GM12878 (cell line): ENCODE data around the gene DNAAF1. TPM values are rescaled to one million over a fixed set of nuclear protein-coding genes. Genes with fewer than 3 reads are reported as not detected.

Experiments
- ATAC-seq: fragments of 200-7000 bp; cut with Tn5 transposase; 3 replicates; pipeline ENCODE4 v1.9.1; 2020; ENCODE audit warnings: mild to moderate bottlenecking, moderate library complexity
- BruUV-seq: library from RNA; stranded (reverse); fragments of 400-500 nt; replicated peaks from 2 replicates; lab custom pipeline; 2021; lab: Mats Ljungman, UMichigan
- CTCF ChIA-PET: fragments of 300-600 bp; sonication (Branson Sonifier 250); formaldehyde crosslinking; extraction: SDS; loops from one replicate; lab custom pipeline; 2021; ENCODE audit warnings: inconsistent platforms; lab: Yijun Ruan, JAX
- POLR2A ChIA-PET: fragments of 350-600 bp; formaldehyde crosslinking; extraction: SDS; loops from one replicate; lab custom pipeline; 2021; ENCODE audit warnings: inconsistent platforms; lab: Charles Lee
- RAD21 ChIA-PET: fragments of 300-600 bp; sonication (Branson Sonifier 250); formaldehyde crosslinking; loops from one replicate; lab custom pipeline; 2023; ENCODE audit warnings: antibody characterized with exemption; ENCODE audit not compliant: unreplicated experiment; lab: Charles Lee
- SMC1A ChIA-PET: fragments of 300-600 bp; sonication (Branson Sonifier 250); formaldehyde crosslinking; loops from one replicate; lab custom pipeline; 2023; ENCODE audit not compliant: unreplicated experiment, uncharacterized antibody; lab: Charles Lee
- DNase-seq: peaks from one replicate; pipeline ENCODE4 v3.0.0-alpha.2; 2011; ENCODE audit warnings: low read depth, low spot score
- FAIRE-seq: peaks from 3 replicates; lab custom pipeline; 2011; peaks lifted over from hg19 to GRCh38; lab: Jason Lieb, UNC
- H2AFZ ChIP-seq: 2 replicates; pipeline ENCODE4 v1.6.0; 2011; ENCODE audit warnings: low read depth, low read length, control low read depth; ENCODE audit not compliant: control insufficient read depth
- H3K27ac ChIP-seq: 2 replicates; pipeline ENCODE4 v1.5.1; 2011; ENCODE audit warnings: control low read depth; ENCODE audit not compliant: control insufficient read depth, insufficient read depth
- H3K27me3 ChIP-seq, 2 experiments: replicated peaks in 1 of 2; 2 replicates each; pipeline versions ENCODE4 v1.6.0 to v1.6.1; 2011; ENCODE audit warnings: low read length in 1 of 2; ENCODE audit not compliant: control insufficient read depth in 2 of 2, insufficient read depth in 2 of 2
- H3K36me3 ChIP-seq, 2 experiments: 2 replicates each; pipeline ENCODE4 v1.5.1; 2011; ENCODE audit warnings: low read length in 1 of 2; ENCODE audit not compliant: control insufficient read depth in 2 of 2, insufficient read depth in 2 of 2
- H3K4me1 ChIP-seq: 2 replicates; pipeline ENCODE4 v1.6.1; 2011; ENCODE audit warnings: mild to moderate bottlenecking, low read length, moderate library complexity, mixed read lengths; ENCODE audit not compliant: control insufficient read depth, insufficient read depth
- H3K4me2 ChIP-seq: 2 replicates; pipeline ENCODE4 v1.6.0; 2011; ENCODE audit warnings: control low read depth; ENCODE audit not compliant: control insufficient read depth, insufficient read depth
- H3K4me3 ChIP-seq: fragments of 200-600 bp; sonication (generic); 2 replicates; pipeline ENCODE4 v1.5.1; 2016
- H3K79me2 ChIP-seq: 2 replicates; pipeline ENCODE4 v1.6.0; 2011; ENCODE audit warnings: low read length; ENCODE audit not compliant: control insufficient read depth, insufficient read depth
- H3K9ac ChIP-seq: 2 replicates; pipeline ENCODE4 v1.8.0; 2011; ENCODE audit warnings: low read length, control low read depth, mixed read lengths; ENCODE audit not compliant: control insufficient read depth, insufficient read depth
- H3K9me3 ChIP-seq: replicated peaks from 3 replicates; pipeline ENCODE4 v1.5.1; 2011; ENCODE audit warnings: mild to moderate bottlenecking, low read length; ENCODE audit not compliant: control insufficient read depth, insufficient read depth
- H4K20me1 ChIP-seq: 2 replicates; pipeline ENCODE4 v1.6.0; 2011; ENCODE audit not compliant: control insufficient read depth, insufficient read depth
- BHLHE40 ChIP-seq, 2 experiments: fragments of 450-650 bp in 1 of 2; IDR thresholded peaks; 2 replicates each; pipeline ENCODE4 v1.6.1; 2011 to 2017; ENCODE audit warnings: low read depth in 2 of 2, borderline replicate concordance in 1 of 2, improper control_type of control experiment in 1 of 2, low read length in 1 of 2, mild to moderate bottlenecking in 1 of 2
- JUNB ChIP-seq: IDR thresholded peaks from 2 replicates; pipeline ENCODE4 v1.6.1; 2016; ENCODE audit warnings: antibody characterized with exemption, mild to moderate bottlenecking
- RELB ChIP-seq: fragments of 450-650 bp; IDR thresholded peaks from 2 replicates; pipeline ENCODE4 v1.6.1; 2017; ENCODE audit warnings: low read depth, mild to moderate bottlenecking, moderate library complexity
- RUNX3 ChIP-seq: IDR thresholded peaks from 2 replicates; pipeline ENCODE4 v1.6.1; 2012; ENCODE audit warnings: low read length, inconsistent platforms
- SMC3 ChIP-seq: IDR thresholded peaks from 2 replicates; pipeline ENCODE4 v1.6.1; 2011; ENCODE audit warnings: low read length, improper control_type of control experiment, borderline replicate concordance
- SUPT20H ChIP-seq: IDR thresholded peaks from 2 replicates; pipeline ENCODE4 v1.6.1; 2011; ENCODE audit warnings: low read depth, mild to moderate bottlenecking, low read length, moderate library complexity, borderline replicate concordance; ENCODE audit not compliant: control insufficient read depth
- TCF3 ChIP-seq: IDR thresholded peaks from 2 replicates; pipeline ENCODE4 v1.6.1; 2012; ENCODE audit warnings: low read depth, mild to moderate bottlenecking, low read length, borderline replicate concordance; ENCODE audit not compliant: insufficient read depth
- ZNF274 ChIP-seq: IDR thresholded peaks from one replicate; pipeline ENCODE4 v1.8.0; 2011; ENCODE audit not compliant: insufficient read length, insufficient read depth
- WGBS: methylation state at CpG from one replicate; pipeline ENCODE4 v1.1.6; 2016; ENCODE audit warnings: low lambda C conversion rate; ENCODE audit not compliant: insufficient replicate concordance, insufficient coverage; ENCODE audit errors: missing lambda C conversion rate; 5-methylcytosine and 5-hydroxymethylcytosine counted together
- in situ Hi-C: fragments of 300-500 bp; cut with MboI; formaldehyde crosslinking; loops from 9 replicates; pipeline ENCODE4 v1.14.3; 2018; ENCODE audit warnings: mixed read lengths
- intact Hi-C: fragments of 100-400 bp; cut with micrococcal nuclease; formaldehyde crosslinking; loops from one replicate; pipeline ENCODE4 v1.14.2; 2022; ENCODE audit not compliant: unreplicated experiment
- polyA plus RNA-seq, 11 experiments: library from polyadenylated mRNA; depleted of rRNA in 4 of 11; unstranded in 6 of 11; stranded (reverse) in 5 of 11; fragments of >200 nt; fragmentation: Nextera tagmentation in 4 of 11; fragmentation: Illumina TruSeq in 1 of 11; extraction: Ambion mirVana in 4 of 11; extraction: Trizol in 1 of 11; gene quantifications; 1 replicate in 1 of 11; 2 replicates in 10 of 11; pipeline versions ENCODE4 v1.2.1 to v1.2.3, GENCODE V29; 2011 to 2016; ENCODE audit warnings: inconsistent platforms in 2 of 11, missing spikeins in 2 of 11, low read depth in 1 of 11
- total RNA-seq, 4 experiments: library from RNA; depleted of rRNA in 3 of 4; stranded (reverse); fragments of >200 nt in 3 of 4; fragmentation: Illumina TruSeq in 1 of 4; extraction: Trizol in 1 of 4; gene quantifications; 2 replicates each; pipeline versions ENCODE4 v1.2.1 to v1.2.3, GENCODE V29; 2013 to 2021
- TF ChIP-seq, protein P1 (sequence below): fragments of 450-650 bp; IDR thresholded peaks from 2 replicates; pipeline ENCODE4 v1.6.1; 2018; ENCODE audit warnings: mild to moderate bottlenecking, low read depth, moderate library complexity; ENCODE audit not compliant: partially characterized antibody
- TF ChIP-seq, protein P2 (sequence below), 3 experiments: IDR thresholded peaks in 2 of 3; conservative IDR thresholded peaks in 1 of 3; 2 replicates each; pipeline ENCODE4 v1.5.1; 2011; ENCODE audit warnings: low read depth in 3 of 3, low read length in 3 of 3, mild to moderate bottlenecking in 3 of 3, control low read depth in 2 of 3, moderate library complexity in 2 of 3, inconsistent platforms in 1 of 3, mixed read lengths in 1 of 3; ENCODE audit not compliant: control insufficient read depth in 2 of 3, insufficient read depth in 1 of 3; ENCODE audit errors: extremely low read depth in 1 of 3

DNAAF1 gene
- total and polyA plus RNA-seq, 10 of the 15 experiments (the other 5 are each of a cell fraction or from before 2014, with no cell fraction given), result 0.02 to 0.76 (median 0.08) TPM; not detected in 6

DNA sequence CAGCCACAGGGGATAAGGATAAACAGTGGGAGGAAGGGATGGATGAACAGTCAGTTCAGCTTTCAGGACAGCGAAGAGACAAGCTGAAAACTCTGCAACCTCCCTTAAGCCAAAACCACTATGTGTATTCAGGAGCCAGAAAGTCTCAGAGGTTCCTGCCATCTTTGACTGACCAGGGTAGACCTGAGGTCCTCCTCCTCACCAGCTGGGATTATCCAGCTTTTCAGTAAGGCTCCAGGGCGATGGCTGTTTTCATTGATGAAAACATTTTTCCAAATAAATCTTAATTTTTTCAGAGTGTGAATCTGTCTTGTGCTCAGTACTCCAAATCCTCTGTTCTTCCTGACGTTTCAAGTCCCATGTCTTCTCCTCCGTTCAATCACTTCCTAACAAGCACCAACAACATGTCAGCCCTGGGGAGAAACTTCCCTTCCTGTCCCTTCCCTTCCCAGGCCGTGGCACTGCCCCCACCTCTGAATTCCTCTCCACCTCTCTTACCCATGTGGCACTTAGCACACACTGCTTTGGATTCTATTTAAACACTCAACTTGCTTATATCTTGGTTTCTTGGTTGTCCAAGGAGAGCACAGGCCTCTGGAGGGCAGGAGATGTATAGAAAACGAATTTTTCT, 5.4 kb upstream of the DNAAF1 start (continued):
- TF ChIP-seq, protein P1, sequence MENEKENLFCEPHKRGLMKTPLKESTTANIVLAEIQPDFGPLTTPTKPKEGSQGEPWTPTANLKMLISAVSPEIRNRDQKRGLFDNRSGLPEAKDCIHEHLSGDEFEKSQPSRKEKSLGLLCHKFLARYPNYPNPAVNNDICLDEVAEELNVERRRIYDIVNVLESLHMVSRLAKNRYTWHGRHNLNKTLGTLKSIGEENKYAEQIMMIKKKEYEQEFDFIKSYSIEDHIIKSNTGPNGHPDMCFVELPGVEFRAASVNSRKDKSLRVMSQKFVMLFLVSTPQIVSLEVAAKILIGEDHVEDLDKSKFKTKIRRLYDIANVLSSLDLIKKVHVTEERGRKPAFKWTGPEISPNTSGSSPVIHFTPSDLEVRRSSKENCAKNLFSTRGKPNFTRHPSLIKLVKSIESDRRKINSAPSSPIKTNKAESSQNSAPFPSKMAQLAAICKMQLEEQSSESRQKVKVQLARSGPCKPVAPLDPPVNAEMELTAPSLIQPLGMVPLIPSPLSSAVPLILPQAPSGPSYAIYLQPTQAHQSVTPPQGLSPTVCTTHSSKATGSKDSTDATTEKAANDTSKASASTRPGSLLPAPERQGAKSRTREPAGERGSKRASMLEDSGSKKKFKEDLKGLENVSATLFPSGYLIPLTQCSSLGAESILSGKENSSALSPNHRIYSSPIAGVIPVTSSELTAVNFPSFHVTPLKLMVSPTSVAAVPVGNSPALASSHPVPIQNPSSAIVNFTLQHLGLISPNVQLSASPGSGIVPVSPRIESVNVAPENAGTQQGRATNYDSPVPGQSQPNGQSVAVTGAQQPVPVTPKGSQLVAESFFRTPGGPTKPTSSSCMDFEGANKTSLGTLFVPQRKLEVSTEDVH, result no peak
- TF ChIP-seq JUNB (no peak), ZNF274 (no peak), SUPT20H (no peak), RELB (no peak)

- ATAC-seq (peak; percentile 29), FAIRE-seq (no peak), DNase-seq (no peak)
- Histone ChIP-seq H3K9ac (no peak overlapping the region), H3K4me1 (peaks cover 11% of the 10 kb centered on the region), H2AFZ (no peak overlapping the region), H3K9me3 (no peaks in the 10 kb centered on the region), H3K79me2 (peaks cover 1% of the 10 kb centered on the region), H3K4me3 (no peak overlapping the region), H3K27me3 (no peaks in the 10 kb centered on the region), H3K4me2 (no peak overlapping the region), H3K27ac (no peak overlapping the region), H4K20me1 (no peaks in the 10 kb centered on the region), H3K36me3 (no peaks in the 10 kb centered on the region)
- BruUV-seq, result TSS peak; percentile 43
- ChIA-PET CTCF (interaction anchor here (1.5 to 1.7 kb wide), 2 partner anchors 46 to 56 kb away, joined by 5 to 7 read pairs; partner anchors contain the start of gene TAF1C), POLR2A (no interaction called here), RAD21 (interaction anchor here (0.9 to 1.5 kb wide), 2 partner anchors 46 to 53 kb away, joined by 3 read pairs; partner anchors contain the start of gene TAF1C), SMC1A (interaction anchor here (1.1 to 1.6 kb wide), 3 partner anchors 8 to 46 kb away, joined by 3 read pairs; partner anchors contain the start of gene TAF1C)
- in situ Hi-C loops, result loop anchor here (5.0 kb wide), 1 partner anchor 54 kb away; no protein-coding TSS in a partner anchor
- TF ChIP-seq BHLHE40 (IDR thresholded peaks at IDR 0.05; ENCODE audit: borderline replicate concordance in 1 of 2, low read depth in 2 of 2, low read length in 1 of 2) (peak; percentile 39 to 76; a peak in 2 of 4 replicates), SMC3 (peak; percentile 9; the same call in 1 of the 2 replicates), RUNX3 (no peak), TCF3 (no peak)
- TF ChIP-seq, protein P2, sequence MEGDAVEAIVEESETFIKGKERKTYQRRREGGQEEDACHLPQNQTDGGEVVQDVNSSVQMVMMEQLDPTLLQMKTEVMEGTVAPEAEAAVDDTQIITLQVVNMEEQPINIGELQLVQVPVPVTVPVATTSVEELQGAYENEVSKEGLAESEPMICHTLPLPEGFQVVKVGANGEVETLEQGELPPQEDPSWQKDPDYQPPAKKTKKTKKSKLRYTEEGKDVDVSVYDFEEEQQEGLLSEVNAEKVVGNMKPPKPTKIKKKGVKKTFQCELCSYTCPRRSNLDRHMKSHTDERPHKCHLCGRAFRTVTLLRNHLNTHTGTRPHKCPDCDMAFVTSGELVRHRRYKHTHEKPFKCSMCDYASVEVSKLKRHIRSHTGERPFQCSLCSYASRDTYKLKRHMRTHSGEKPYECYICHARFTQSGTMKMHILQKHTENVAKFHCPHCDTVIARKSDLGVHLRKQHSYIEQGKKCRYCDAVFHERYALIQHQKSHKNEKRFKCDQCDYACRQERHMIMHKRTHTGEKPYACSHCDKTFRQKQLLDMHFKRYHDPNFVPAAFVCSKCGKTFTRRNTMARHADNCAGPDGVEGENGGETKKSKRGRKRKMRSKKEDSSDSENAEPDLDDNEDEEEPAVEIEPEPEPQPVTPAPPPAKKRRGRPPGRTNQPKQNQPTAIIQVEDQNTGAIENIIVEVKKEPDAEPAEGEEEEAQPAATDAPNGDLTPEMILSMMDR (IDR thresholded peaks at IDR 0.05 in 2 of 3, conservative IDR thresholded peaks at IDR 0.05 in 1 of 3; ENCODE audit: control insufficient read depth in 2 of 3, extremely low read depth in 1 of 3, insufficient read depth in 1 of 3, low read depth in 3 of 3, low read length in 3 of 3), result peak in 2 of 3 experiments; percentile 31 to 42; a peak in 2 of 6 replicates
- intact Hi-C loops, result no loop called here
- 50% methylated on average over 13 of the region's 13 CpGs for WGBS
Measured at GRCh38 chr16:84141143-84141670, 3.9 kb upstream of the DNAAF1 start.
